ENCODE results near the gene ENO1. TPM values are rescaled to one million over a fixed set of nuclear protein-coding genes. Genes with fewer than 3 reads are reported as not detected.

ENO1 gene
- total and polyA plus RNA-seq, 9 of the 15 experiments (the other 6 are each of a cell fraction or from before 2014, with no cell fraction given) = 2,249 to 7,472 (median 2,868) TPM

- TF ChIP-seq, protein P1, sequence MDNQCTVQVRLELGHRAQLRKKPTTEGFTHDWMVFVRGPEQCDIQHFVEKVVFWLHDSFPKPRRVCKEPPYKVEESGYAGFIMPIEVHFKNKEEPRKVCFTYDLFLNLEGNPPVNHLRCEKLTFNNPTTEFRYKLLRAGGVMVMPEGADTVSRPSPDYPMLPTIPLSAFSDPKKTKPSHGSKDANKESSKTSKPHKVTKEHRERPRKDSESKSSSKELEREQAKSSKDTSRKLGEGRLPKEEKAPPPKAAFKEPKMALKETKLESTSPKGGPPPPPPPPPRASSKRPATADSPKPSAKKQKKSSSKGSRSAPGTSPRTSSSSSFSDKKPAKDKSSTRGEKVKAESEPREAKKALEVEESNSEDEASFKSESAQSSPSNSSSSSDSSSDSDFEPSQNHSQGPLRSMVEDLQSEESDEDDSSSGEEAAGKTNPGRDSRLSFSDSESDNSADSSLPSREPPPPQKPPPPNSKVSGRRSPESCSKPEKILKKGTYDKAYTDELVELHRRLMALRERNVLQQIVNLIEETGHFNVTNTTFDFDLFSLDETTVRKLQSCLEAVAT (IDR thresholded peaks at IDR 0.05) = peak in 1 of 2 experiments; percentile 25; a peak in 2 of 4 replicates
- peak; percentile 53 for TF ChIP-seq ARID4B (CRISPR knock-in tag; IDR thresholded peaks at IDR 0.05)
- peak; percentile 67 for TF ChIP-seq CHD1 (IDR thresholded peaks at IDR 0.05; ENCODE audit: low read length)
- TF ChIP-seq RBBP5 (IDR thresholded peaks at IDR 0.05; ENCODE audit: borderline replicate concordance, insufficient read depth, low read length, poor library complexity, severe bottlenecking) = peak; percentile 17
- TF ChIP-seq, protein P2, sequence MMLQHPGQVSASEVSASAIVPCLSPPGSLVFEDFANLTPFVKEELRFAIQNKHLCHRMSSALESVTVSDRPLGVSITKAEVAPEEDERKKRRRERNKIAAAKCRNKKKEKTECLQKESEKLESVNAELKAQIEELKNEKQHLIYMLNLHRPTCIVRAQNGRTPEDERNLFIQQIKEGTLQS (IDR thresholded peaks at IDR 0.05) = no peak
- TF ChIP-seq, protein P2 (CRISPR knock-in tag; conservative IDR thresholded peaks at IDR 0.05) = no peak
- TF ChIP-seq ZNF431 (CRISPR knock-in tag; IDR thresholded peaks at IDR 0.05) = peak; percentile 28; the same call in 1 of the 2 replicates
- no peak for TF ChIP-seq ARNT (IDR thresholded peaks at IDR 0.05)
- TF ChIP-seq, protein P3, sequence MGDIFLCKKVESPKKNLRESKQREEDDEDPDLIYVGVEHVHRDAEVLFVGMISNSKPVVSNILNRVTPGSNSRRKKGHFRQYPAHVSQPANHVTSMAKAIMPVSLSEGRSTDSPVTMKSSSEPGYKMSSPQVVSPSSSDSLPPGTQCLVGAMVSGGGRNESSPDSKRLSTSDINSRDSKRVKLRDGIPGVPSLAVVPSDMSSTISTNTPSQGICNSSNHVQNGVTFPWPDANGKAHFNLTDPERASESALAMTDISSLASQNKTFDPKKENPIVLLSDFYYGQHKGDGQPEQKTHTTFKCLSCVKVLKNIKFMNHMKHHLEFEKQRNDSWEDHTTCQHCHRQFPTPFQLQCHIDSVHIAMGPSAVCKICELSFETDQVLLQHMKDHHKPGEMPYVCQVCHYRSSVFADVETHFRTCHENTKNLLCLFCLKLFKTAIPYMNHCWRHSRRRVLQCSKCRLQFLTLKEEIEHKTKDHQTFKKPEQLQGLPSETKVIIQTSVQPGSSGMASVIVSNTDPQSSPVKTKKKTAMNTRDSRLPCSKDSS (IDR thresholded peaks at IDR 0.05; ENCODE audit: low read depth, partially characterized antibody) = no peak
- TF ChIP-seq FOXJ3 (CRISPR knock-in tag; IDR thresholded peaks at IDR 0.05) = no peak
- TF ChIP-seq CUX1 (CRISPR knock-in tag; IDR thresholded peaks at IDR 0.05) = no peak
Measured at GRCh38 chr1:8816831-8817411, 61.6 kb downstream of the ENO1 start (continued).
